D721Med (cell line): ENCODE measurements around the gene TGM3.

Experiments
- DNase-seq: peaks from one replicate; pipeline ENCODE4 v3.0.0; 2011; ENCODE audit warnings: low spot score; ENCODE audit not compliant: insufficient read length
- FAIRE-seq: peaks from 2 replicates; lab custom pipeline; 2011; peaks lifted over from hg19 to GRCh38; lab: Jason Lieb, UNC
- TF ChIP-seq, protein P1 (sequence below): IDR thresholded peaks from 2 replicates; pipeline ENCODE4 v1.5.1; 2012; ENCODE audit warnings: mild to moderate bottlenecking, control low read depth; ENCODE audit not compliant: insufficient read depth; ENCODE audit errors: missing control alignments

Gene TGM3

DNA sequence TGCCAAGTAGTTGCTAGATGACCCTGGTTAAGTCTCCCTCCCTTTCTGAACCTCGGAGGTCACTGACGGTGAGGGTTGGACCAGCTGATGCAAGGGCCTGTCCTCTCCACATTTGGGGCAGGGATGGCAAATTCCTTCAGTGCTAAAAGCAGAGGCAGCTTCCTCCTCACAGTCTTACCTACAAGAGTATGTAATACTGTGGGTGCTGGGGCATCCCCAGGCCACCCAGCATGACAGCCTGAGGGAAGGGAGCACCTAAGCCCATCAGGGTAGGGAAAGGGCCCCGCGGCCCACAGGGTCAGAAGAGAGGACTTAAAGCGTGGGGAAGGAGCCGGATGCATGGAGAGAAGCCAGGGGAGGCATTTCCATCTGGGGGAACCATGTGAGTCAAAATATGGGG, 38.0 kb downstream of the TGM3 start:
- TF ChIP-seq, protein P1, sequence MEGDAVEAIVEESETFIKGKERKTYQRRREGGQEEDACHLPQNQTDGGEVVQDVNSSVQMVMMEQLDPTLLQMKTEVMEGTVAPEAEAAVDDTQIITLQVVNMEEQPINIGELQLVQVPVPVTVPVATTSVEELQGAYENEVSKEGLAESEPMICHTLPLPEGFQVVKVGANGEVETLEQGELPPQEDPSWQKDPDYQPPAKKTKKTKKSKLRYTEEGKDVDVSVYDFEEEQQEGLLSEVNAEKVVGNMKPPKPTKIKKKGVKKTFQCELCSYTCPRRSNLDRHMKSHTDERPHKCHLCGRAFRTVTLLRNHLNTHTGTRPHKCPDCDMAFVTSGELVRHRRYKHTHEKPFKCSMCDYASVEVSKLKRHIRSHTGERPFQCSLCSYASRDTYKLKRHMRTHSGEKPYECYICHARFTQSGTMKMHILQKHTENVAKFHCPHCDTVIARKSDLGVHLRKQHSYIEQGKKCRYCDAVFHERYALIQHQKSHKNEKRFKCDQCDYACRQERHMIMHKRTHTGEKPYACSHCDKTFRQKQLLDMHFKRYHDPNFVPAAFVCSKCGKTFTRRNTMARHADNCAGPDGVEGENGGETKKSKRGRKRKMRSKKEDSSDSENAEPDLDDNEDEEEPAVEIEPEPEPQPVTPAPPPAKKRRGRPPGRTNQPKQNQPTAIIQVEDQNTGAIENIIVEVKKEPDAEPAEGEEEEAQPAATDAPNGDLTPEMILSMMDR = no peak
- DNase-seq (no peak), FAIRE-seq (no peak)

DNA sequence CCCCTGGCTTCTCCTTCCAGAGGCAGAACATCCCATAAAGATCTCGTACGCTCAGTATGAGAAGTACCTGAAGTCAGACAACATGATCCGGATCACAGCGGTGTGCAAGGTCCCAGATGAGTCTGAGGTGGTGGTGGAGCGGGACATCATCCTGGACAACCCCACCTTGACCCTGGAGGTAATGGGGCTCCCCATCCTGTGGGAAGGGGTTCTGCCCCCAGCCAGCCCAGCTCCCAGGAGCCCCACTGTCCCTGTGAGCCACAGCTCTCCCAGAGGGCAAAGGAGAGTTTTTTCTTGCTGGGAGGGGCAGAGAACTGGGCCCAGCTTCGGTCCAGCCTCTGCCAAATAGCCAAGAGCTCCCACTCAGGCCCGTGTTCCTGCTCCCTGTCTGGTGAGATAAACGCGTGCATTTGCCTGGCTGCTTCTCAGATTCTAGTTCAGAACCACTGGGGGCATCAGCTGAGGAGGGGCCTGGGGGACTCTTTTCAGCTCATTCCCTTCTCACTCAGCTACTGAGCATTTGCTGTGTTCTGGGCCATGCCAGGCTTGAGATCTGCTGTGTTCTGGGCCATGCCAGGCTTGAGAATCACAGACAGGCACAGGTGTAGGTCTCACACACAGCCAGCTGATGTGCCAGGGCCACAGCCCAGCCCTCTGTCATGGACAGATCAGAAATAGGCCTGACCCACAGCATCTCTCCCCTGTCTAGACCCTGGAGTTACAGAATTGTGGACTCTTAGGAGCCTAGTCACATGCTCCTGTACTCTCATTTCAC, 39.5 kb downstream of the TGM3 start:
- TF ChIP-seq, protein P1 = no peak
- DNase-seq = no peak
- no peak for FAIRE-seq

DNA sequence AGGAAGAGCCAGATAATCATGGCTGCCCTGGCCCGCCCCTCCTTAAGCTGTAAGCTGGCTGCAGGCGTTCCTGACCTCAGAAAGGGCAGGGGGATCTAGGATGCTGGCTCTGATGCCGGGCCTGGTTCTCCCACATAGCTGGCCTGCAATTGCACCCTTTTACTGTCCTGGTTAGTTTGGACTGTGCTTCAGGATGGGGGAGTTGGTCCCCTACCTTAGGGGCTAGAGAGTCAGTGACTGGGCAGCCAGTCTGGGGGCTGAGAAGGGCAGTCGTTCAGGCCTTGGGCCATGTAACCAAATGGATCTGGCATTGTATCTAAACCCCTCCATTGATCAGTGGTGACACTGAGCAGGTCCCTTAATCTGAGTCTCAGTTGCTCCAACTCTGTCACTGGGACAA, 40.7 kb downstream of the TGM3 start:
- DNase-seq = no peak
- FAIRE-seq = no peak
- TF ChIP-seq, protein P1 = no peak

DNA sequence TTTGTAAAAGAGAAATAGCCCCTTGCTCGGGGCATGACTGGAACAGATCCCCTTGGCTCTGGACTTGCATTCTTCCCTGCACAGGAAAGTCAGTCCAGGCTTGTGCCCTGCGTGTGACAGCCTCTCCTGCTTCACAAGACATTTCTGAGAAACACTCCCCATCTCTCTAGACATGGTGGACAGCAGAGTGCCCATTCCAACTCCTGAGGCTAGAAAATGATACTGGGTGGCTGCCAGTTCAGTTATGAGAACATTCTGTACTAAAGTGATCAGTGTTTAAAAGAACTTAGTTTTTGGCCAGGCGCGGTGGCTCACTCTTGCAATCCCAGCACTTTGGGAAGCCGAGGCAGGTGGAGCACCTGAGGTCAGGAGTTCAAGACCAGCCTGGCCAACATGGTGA, 41.3 kb downstream of the TGM3 start:
- no peak for DNase-seq
- TF ChIP-seq, protein P1 = no peak
- FAIRE-seq = no peak

DNA sequence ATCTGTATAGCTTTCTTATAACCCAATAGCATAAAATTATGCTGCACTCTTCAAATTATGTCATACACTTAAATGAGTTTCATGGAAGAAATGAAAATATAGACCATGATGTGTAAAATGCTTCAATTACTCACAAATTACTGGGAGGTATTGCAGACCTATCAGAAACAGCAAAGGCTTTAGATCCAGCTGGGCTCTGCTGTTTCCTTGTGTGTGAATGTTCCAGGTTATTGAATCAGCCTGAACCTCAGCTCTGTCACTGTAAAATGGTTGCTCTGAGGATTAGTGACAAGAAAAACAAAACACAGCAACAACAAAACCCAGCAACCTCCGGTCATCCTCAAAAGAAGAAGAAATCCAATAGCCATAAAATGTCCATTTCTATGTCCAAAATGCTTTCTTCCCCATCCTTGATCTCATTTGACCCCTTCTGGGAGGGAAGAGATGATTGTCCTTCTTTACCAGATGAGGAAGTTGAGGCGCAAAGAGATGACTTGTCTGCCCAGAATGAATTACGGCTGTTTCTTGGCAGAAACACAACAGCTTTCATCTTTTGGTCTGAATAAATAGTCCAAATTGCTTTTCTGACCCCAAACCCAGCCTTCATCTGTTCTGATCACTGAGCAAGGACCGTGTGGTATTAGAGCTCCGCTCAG, 42.7 kb downstream of the TGM3 start:
- no peak for FAIRE-seq
- DNase-seq = no peak
- TF ChIP-seq, protein P1 = no peak

DNA sequence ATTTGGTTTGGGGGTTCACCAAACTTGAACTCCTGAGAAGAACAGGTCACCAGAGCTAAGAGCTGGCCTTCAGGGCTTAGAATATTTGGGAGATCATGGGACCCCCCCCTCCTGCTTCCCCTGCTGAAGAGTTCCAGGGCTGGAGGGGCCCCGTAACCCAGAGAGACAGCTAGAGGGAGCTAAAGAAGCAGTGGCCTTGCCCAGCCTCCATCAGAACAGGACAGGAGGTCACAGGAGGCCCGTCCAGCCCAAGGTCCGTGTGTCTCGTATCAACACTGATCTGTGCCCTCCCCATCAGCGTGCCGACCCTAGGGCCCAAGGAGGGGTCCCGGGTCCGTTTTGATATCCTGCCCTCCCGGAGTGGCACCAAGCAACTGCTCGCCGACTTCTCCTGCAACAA, 44.3 kb downstream of the TGM3 start:
- no peak for DNase-seq
- TF ChIP-seq, protein P1 = no peak
- FAIRE-seq = no peak

DNA sequence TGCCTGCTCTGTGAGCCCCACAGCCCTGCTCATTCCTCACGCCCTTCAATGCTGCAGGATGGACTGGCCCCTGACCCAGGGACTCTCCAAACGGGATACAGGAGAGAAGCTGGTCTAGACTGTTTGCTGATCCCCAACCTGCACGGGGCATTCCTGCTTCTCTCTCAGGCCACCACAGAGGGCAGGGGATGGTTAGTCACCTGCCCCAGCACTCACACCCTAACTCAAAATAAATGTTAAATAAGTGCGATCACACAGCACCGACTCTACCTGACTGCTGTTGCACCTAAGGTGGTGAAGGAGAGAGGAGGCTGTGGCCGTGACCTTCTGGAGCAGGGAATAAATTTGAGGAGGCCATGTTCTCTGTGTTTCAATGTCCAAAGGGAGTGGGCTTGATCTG, 45.0 kb downstream of the TGM3 start:
- no peak for FAIRE-seq

More for the DNA sequence above, 45.0 kb downstream of the TGM3 start:
- DNase-seq = no peak
- TF ChIP-seq, protein P1 = no peak
